ENCODE results near the gene PHTF2.

PHTF2 gene

DNA sequence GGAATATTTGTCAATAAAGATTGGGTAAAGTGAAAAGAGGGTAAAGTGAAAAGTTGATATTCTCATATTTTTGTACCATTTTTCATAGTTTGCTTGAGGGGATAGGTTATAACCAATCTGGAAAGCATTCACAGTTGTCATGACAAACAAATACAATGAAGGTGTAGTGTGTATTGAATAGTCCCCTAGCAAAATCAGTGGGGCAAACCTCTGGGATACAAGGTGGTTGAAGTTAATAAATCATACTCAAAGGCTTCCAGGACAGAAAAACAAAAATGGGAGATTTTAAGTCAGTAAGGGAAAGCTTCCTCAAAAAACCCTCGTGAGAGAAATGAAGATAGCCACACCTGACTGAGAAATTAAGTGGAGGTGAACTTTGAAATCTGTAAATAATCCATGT, 39.4 kb downstream of the PHTF2 start:
- Histone ChIP-seq H3K4me3 (ENCODE audit: low read depth in 1 of 2, low read length in 1 of 2) (no peak overlapping the region), H3K4me1 (ENCODE audit: control insufficient read depth in 1 of 2, insufficient read depth in 1 of 2, low read depth in 1 of 2, low read length in 1 of 2) (peaks cover 8 to 9% of the 10 kb centered on the region in 2 experiments), H3K9me3 (no peaks in the 10 kb centered on the region), H3K27me3 (no peaks in the 10 kb centered on the region), H3K36me3 (no peaks in the 10 kb centered on the region), H3K27ac (no peak overlapping the region)
- no peak for TF ChIP-seq CTCF (IDR thresholded peaks at IDR 0.05)

- TF ChIP-seq CTCF (IDR thresholded peaks at IDR 0.05) = no peak
- no peaks in the 10 kb centered on the region for H3K27me3 ChIP-seq
- no peak overlapping the region for H3K27ac ChIP-seq
- no peaks in the 10 kb centered on the region for H3K9me3 ChIP-seq
- H3K4me1 ChIP-seq (ENCODE audit: control insufficient read depth in 1 of 2, insufficient read depth in 1 of 2, low read depth in 1 of 2, low read length in 1 of 2) = peaks cover 7 to 8% of the 10 kb centered on the region in 2 experiments
- H3K36me3 ChIP-seq = no peaks in the 10 kb centered on the region
- H3K4me3 ChIP-seq (ENCODE audit: low read depth in 1 of 2, low read length in 1 of 2) = no peak overlapping the region
These were observed 40.4 kb downstream of the PHTF2 start for GRCh38 chr7:77838929-77839491.

DNA sequence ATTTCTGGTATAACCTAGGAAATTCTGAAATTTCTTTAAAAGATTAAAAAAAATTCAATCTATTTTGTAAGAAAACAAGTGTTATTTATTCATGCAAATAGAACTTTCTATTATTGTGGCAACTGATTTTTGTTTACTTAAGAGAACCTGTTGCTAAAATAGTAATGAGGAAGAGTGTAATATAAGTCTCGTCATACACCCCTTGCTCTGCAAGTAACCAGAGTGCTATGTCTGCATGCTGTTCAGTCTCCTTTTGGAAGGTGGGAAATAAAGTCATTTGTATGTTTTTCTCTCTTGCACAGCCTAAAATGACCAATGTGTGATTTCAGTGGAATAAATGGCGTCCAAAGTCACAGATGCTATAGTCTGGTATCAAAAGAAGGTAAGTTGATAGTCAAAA, 41.3 kb downstream of the PHTF2 start:
- TF ChIP-seq CTCF (IDR thresholded peaks at IDR 0.05) = no peak
- no peak overlapping the region for H3K27ac ChIP-seq

DNA sequence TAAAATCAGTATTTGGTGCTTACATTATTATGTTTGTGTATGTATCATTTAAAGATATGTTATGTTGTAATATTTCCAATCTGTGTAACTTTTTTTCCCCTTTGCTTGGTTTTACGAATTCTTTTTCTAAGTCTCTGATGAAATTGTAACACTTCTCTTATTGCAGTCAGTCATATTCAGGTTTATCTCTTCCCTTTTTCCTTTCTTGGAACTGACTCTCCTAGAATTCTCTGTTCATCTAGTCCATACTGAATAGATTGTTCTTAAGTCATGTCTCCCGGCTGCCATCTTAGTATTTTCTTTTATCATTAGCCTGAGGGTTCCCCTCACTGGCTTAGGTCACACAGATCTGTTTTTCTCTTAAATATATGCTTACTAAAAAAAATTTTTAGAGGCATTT, 44.6 kb downstream of the PHTF2 start:
- TF ChIP-seq CTCF (IDR thresholded peaks at IDR 0.05) = no peak
- Histone ChIP-seq H3K27ac (no peak overlapping the region), H3K36me3 (no peaks in the 10 kb centered on the region), H3K9me3 (no peaks in the 10 kb centered on the region), H3K27me3 (no peaks in the 10 kb centered on the region), H3K4me1 (ENCODE audit: control insufficient read depth in 1 of 2, insufficient read depth in 1 of 2, low read depth in 1 of 2, low read length in 1 of 2) (no peaks in the 10 kb centered on the region), H3K4me3 (ENCODE audit: low read depth in 1 of 2, low read length in 1 of 2) (no peak overlapping the region)

More for the DNA sequence above, 41.3 kb downstream of the PHTF2 start:
- H3K27me3 ChIP-seq = no peaks in the 10 kb centered on the region
- peaks cover 0 to under 1% of the 10 kb centered on the region in 2 experiments for H3K4me1 ChIP-seq (ENCODE audit: control insufficient read depth in 1 of 2, insufficient read depth in 1 of 2, low read depth in 1 of 2, low read length in 1 of 2)
- H3K4me3 ChIP-seq (ENCODE audit: low read depth in 1 of 2, low read length in 1 of 2) = no peak overlapping the region
- H3K9me3 ChIP-seq = no peaks in the 10 kb centered on the region
- no peaks in the 10 kb centered on the region for H3K36me3 ChIP-seq

- Histone ChIP-seq H3K4me3 (ENCODE audit: low read depth in 1 of 2, low read length in 1 of 2) (no peak overlapping the region), H3K4me1 (ENCODE audit: control insufficient read depth in 1 of 2, insufficient read depth in 1 of 2, low read depth in 1 of 2, low read length in 1 of 2) (no peaks in the 10 kb centered on the region), H3K27me3 (no peaks in the 10 kb centered on the region), H3K27ac (no peak overlapping the region), H3K36me3 (no peaks in the 10 kb centered on the region), H3K9me3 (no peaks in the 10 kb centered on the region)
- TF ChIP-seq CTCF (IDR thresholded peaks at IDR 0.05) = no peak
These were observed 47.9 kb downstream of the PHTF2 start for GRCh38 chr7:77846317-77847092.
